Thyroid gland (tissue), 4 donors: ENCODE data around the gene BTBD9. TPM values are rescaled to one million over a fixed set of nuclear protein-coding genes. Genes with fewer than 3 reads are reported as not detected.
A peak's percentile ranks its signal among the peaks of the same experiment; 100 is the strongest.

Source experiments
- DNase-seq, 2 donors: peaks; one replicate each; pipeline ENCODE4 v3.0.0-alpha.2; 2019
- H3K27ac ChIP-seq, 3 donors: fragments of 200-600 bp; sonication (generic); 1 replicate in 2 of 3; 2 replicates in 1 of 3; pipeline ENCODE4 v1.5.1; 2016 to 2019; ENCODE audit warnings: mild to moderate bottlenecking in 1 of 3, moderate library complexity in 1 of 3
- H3K27me3 ChIP-seq: fragments of 200-600 bp; sonication (generic); one replicate; pipeline ENCODE4 v1.5.1; 2019
- H3K36me3 ChIP-seq, 2 donors: fragments of 200-600 bp; sonication (generic); one replicate each; pipeline ENCODE4 v1.5.1; 2016 to 2019
- H3K4me1 ChIP-seq, 2 donors: fragments of 200-600 bp; sonication (generic); one replicate each; pipeline ENCODE4 v1.5.1; 2017 to 2019
- H3K4me3 ChIP-seq, 3 donors: fragments of 200-600 bp; sonication (generic); replicated peaks in 1 of 3; 1 replicate in 2 of 3; 2 replicates in 1 of 3; pipeline ENCODE4 v1.5.1; 2016; ENCODE audit warnings: mild to moderate bottlenecking in 1 of 3
- H3K9me3 ChIP-seq: fragments of 200-600 bp; sonication (generic); one replicate; pipeline ENCODE4 v1.5.1; 2017
- POLR2A ChIP-seq, 2 donors: fragments of 450-650 bp; IDR thresholded peaks; one replicate each; pipeline ENCODE4 v1.6.1; 2017; ENCODE audit warnings: antibody characterized with exemption in 2 of 2, mild to moderate bottlenecking in 2 of 2, moderate library complexity in 1 of 2
- WGBS, 2 donors: methylation state at CpG; one replicate each; pipeline ENCODE4 v1.1.5; 2017; 5-methylcytosine and 5-hydroxymethylcytosine counted together
- intact Hi-C: fragments of 100-400 bp; cut with DNase I; formaldehyde crosslinking; loops from one replicate; pipeline ENCODE4 v1.15.1; 2023
- total RNA-seq, 4 donors: library from RNA; depleted of rRNA; stranded (reverse); fragments of >200 nt; gene quantifications; one replicate each; pipeline ENCODE4 v1.2.3, GENCODE V29; 2016
- TF ChIP-seq, protein P1 (sequence below), 6 experiments: fragments of 200-600 bp in 3 of 6; fragments of 450-650 bp in 3 of 6; sonication (generic) in 3 of 6; IDR thresholded peaks; one replicate each; pipeline ENCODE4 v1.5.1; 2016 to 2019; ENCODE audit warnings: antibody characterized with exemption in 6 of 6, mild to moderate bottlenecking in 2 of 6, inconsistent platforms in 1 of 6, moderate library complexity in 1 of 6

The BTBD9 gene
- total RNA-seq, 4 donors from 2014 or later, result 17.3 to 32.0 (median 27.4) TPM

DNA sequence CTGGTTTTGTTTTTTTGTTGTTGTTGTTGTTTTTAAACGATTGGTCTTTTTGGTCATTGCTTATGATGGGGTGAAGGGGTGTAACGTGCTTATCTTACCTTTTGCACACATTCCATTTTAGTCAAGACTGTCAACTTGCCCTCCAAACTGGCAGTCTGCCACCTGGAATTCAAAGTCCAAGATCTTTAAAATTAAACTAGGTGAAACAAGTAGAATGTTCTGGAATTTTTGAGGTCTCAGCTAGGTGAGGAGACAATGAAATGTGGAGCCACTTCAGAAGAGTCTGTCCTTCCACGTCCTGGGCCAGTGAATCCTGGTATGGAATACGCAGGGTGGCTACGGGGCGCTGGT is 475.6 kb downstream of the BTBD9 start:
- TF ChIP-seq, protein P1, sequence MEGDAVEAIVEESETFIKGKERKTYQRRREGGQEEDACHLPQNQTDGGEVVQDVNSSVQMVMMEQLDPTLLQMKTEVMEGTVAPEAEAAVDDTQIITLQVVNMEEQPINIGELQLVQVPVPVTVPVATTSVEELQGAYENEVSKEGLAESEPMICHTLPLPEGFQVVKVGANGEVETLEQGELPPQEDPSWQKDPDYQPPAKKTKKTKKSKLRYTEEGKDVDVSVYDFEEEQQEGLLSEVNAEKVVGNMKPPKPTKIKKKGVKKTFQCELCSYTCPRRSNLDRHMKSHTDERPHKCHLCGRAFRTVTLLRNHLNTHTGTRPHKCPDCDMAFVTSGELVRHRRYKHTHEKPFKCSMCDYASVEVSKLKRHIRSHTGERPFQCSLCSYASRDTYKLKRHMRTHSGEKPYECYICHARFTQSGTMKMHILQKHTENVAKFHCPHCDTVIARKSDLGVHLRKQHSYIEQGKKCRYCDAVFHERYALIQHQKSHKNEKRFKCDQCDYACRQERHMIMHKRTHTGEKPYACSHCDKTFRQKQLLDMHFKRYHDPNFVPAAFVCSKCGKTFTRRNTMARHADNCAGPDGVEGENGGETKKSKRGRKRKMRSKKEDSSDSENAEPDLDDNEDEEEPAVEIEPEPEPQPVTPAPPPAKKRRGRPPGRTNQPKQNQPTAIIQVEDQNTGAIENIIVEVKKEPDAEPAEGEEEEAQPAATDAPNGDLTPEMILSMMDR (IDR thresholded peaks at IDR 0.05), result no peak
- TF ChIP-seq POLR2A (IDR thresholded peaks at IDR 0.05), result no peak
- peak in 1 of 2 donors; percentile 32 for DNase-seq
- Histone ChIP-seq H3K4me1 (no peaks in the 10 kb centered on the region), H3K9me3 (no peaks in the 10 kb centered on the region), H3K4me3 (no peak overlapping the region), H3K36me3 (no peaks in the 10 kb centered on the region), H3K27me3 (no peaks in the 10 kb centered on the region), H3K27ac (no peak overlapping the region)
- 67 to 78% methylated on average over 6 of the region's 6 CpGs for WGBS, 2 donors
- intact Hi-C loops, result no loop called here

DNA sequence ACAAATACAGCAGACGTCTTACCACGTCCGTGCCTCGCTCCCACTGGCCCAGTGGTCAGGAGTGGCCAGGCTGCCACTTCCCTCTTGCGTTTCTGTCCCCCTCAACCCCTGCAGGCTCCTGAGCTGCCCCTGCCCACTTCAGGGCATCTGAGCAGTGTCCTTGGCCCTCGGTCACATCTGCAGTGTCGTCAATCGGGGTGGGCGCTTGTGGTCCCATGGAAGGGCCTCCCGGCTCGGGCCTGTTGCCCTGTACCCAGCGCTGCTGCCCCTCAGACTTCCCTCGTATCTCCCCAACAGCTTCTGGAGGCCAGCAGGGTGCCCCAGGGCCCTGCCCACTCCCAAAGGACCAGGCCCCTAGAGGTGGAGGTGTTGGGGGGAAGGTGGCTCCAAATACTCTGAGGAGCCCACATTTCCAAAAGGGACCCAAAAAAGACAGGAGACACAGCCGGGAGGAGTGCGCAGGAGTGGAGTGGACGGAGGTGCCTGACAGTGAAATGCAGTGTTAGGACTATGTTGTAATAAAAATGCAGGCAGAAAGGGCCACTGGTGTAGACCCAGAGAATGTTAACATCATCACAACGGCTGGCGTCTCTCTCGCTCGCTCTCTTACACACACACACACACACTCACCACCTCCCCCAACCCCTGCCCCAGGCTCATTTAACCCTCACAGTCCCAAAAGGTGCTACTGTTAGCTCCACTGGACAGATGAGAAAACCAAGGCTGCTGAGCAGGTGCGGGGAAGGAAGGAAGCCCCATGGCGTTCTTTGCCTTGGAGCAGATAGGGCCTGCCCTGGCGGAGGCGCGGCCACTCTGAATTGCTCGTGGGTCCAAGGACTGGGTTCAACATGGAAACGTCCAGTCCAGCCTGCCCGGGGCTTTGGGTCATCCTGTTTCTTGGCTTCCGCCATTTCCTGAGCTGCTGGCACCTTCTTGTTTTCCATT is 476.3 kb downstream of the BTBD9 start:
- no peaks in the 10 kb centered on the region for H3K27me3 ChIP-seq
- no peak for DNase-seq
- intact Hi-C loops, result no loop called here
- TF ChIP-seq, protein P1 (IDR thresholded peaks at IDR 0.05), result no peak
- TF ChIP-seq POLR2A (IDR thresholded peaks at IDR 0.05), result no peak
- no peaks in the 10 kb centered on the region for H3K36me3 ChIP-seq
- H3K4me3 ChIP-seq, result no peak overlapping the region
- WGBS, 2 donors, result 83 to 86% methylated on average over 24 to 29 of the region's 29 CpGs
- no peaks in the 10 kb centered on the region for H3K4me1 ChIP-seq
- H3K27ac ChIP-seq, result no peak overlapping the region
- H3K9me3 ChIP-seq, result no peaks in the 10 kb centered on the region

DNA sequence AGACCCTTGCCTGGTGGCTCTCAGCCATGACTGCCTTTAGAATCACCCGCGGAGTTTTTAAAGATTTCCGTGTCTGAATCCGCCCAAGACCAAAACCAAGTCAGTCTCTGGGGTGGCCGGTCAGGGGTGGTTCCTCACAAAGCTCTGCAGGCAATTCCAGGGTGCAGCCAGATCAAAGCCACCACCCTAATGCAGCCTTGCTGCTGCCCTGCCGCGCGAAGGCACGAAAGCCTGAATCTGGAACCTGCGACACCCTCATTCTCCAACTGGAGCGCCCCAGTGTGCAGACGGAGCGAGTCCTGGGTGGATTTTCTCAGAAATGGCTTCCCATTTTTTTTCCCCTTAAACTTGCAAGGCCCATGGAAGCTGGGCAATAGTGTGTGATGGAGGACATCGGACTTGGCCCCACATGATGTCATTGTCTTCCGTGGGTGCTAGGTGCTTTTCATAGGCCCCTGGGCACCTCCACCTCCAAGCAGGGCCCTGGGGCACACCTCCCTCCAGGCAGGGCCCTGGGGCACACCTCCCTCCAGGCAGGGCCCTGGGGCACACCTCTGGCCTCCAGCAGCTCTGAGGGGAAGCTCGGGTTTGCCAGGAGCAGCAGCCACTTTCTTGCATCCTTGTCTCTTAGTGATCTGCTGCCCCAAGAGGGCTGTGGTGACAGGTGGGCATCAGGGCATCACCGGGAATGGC is 477.1 kb downstream of the BTBD9 start:
- Histone ChIP-seq H3K4me3 (no peak overlapping the region), H3K4me1 (no peaks in the 10 kb centered on the region), H3K36me3 (no peaks in the 10 kb centered on the region), H3K9me3 (no peaks in the 10 kb centered on the region), H3K27ac (no peak overlapping the region), H3K27me3 (no peaks in the 10 kb centered on the region)
- no peak for DNase-seq
- intact Hi-C loops, result no loop called here
- TF ChIP-seq, protein P1 (IDR thresholded peaks at IDR 0.05), result no peak
- TF ChIP-seq POLR2A (IDR thresholded peaks at IDR 0.05), result no peak
- 95 to 98% methylated on average over 16 of the region's 17 CpGs for WGBS, 2 donors

DNA sequence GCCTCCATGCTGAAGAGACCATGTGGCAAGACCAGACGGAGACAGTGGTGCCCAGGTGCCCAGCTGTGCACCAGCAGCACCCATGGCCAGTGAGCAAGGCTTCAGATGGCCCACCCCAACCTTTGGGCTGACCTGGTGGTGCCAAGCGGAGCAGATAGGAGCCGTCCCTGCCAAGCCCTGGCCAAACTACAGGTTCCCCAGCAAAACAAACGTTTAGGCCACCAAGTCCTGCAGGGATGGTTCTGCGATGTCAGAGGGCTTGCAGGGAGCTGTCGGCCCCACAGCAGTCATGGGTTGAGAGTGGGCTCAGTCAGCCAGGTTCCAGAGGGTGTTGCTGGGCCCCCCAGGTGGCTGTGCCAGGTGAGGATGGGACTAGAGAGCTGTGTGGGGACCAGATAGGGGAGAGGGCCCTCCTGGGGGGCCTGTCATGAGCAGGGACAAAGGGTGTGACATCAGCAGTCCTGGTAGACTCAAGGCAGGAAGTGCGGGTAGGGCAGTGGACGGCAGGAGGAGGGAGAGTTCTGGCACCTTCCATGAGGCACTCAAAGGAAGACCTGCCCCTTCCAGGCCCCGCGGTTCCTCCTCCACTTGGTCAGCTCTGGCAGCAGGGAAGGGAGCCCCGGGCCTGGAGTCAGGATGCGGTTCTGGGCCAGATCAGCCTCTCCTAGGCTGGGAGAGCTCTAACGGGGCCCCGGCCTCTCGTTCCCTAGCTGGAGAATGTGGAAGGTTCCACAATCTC is 477.8 kb downstream of the BTBD9 start:
- no peak for DNase-seq
- intact Hi-C loops, result no loop called here
- WGBS, 2 donors, result 89 to 93% methylated on average over 13 of the region's 15 CpGs
- no peaks in the 10 kb centered on the region for H3K9me3 ChIP-seq
- H3K27ac ChIP-seq, result no peak overlapping the region
- no peaks in the 10 kb centered on the region for H3K36me3 ChIP-seq
- no peaks in the 10 kb centered on the region for H3K27me3 ChIP-seq
- TF ChIP-seq, protein P1 (IDR thresholded peaks at IDR 0.05), result no peak
- no peak for TF ChIP-seq POLR2A (IDR thresholded peaks at IDR 0.05)
- no peak overlapping the region for H3K4me3 ChIP-seq
- no peaks in the 10 kb centered on the region for H3K4me1 ChIP-seq
